ENCODE data around the gene YARS1. TPM values are rescaled to one million over a fixed set of nuclear protein-coding genes. Genes with fewer than 3 reads are reported as not detected.
A peak's percentile ranks its signal among the peaks of the same experiment; 100 is the strongest.

Gene YARS1
- total RNA-seq, 1 experiment from 2014 or later, result 109 TPM

- no peak for DNase-seq (ENCODE audit: low read depth)
Observed at GRCh38 chr1:32765570-32766327, 51.4 kb downstream of the YARS1 start.

GRCh38 chr1:32764826-32765569 lies 52.2 kb downstream of the YARS1 start:
- DNase-seq (ENCODE audit: low read depth), result no peak

- no peak for DNase-seq (ENCODE audit: low read depth)
Observed at GRCh38 chr1:32763221-32763620, 53.9 kb downstream of the YARS1 start.

- no peak for DNase-seq (ENCODE audit: low read depth)
Observed at GRCh38 chr1:32761936-32762335, 55.2 kb downstream of the YARS1 start.

GRCh38 chr1:32761253-32761877 lies 55.8 kb downstream of the YARS1 start:
- peak; percentile 68 for DNase-seq (ENCODE audit: low read depth)

- DNase-seq (ENCODE audit: low read depth), result peak; percentile 61
Observed at GRCh38 chr1:32759997-32760623, 57.0 kb downstream of the YARS1 start.

GRCh38 chr1:32759521-32759981 lies 57.6 kb downstream of the YARS1 start:
- no peak for DNase-seq (ENCODE audit: low read depth)

- no peak for DNase-seq (ENCODE audit: low read depth)
Observed at GRCh38 chr1:32758795-32759430, 58.2 kb downstream of the YARS1 start.

GRCh38 chr1:32758177-32758794 lies 58.9 kb downstream of the YARS1 start:
- no peak for DNase-seq (ENCODE audit: low read depth)

GRCh38 chr1:32757213-32757895 lies 59.8 kb downstream of the YARS1 start:
- no peak for DNase-seq (ENCODE audit: low read depth)

GRCh38 chr1:32755810-32756159 lies 61.4 kb downstream of the YARS1 start:
- no peak for DNase-seq (ENCODE audit: low read depth)

- no peak for DNase-seq (ENCODE audit: low read depth)
Observed at GRCh38 chr1:32755098-32755809, 61.9 kb downstream of the YARS1 start.

- no peak for DNase-seq (ENCODE audit: low read depth)
Observed at GRCh38 chr1:32754317-32755097, 62.7 kb downstream of the YARS1 start.

GRCh38 chr1:32753532-32754316 lies 63.4 kb downstream of the YARS1 start:
- DNase-seq (ENCODE audit: low read depth), result peak; percentile 32

- no peak for DNase-seq (ENCODE audit: low read depth)
Observed at GRCh38 chr1:32749771-32750170, 67.4 kb downstream of the YARS1 start.

- DNase-seq (ENCODE audit: low read depth), result no peak
Observed at GRCh38 chr1:32749332-32749731, 67.8 kb downstream of the YARS1 start.

- DNase-seq (ENCODE audit: low read depth), result no peak
Observed at GRCh38 chr1:32748926-32749325, 68.2 kb downstream of the YARS1 start.

- no peak for DNase-seq (ENCODE audit: low read depth)
Observed at GRCh38 chr1:32748348-32748747, 68.8 kb downstream of the YARS1 start.

All from RPMI7951 (cell line).